Adrenal gland (tissue), 5 donors: Measurements from ENCODE around the gene HEXB.

Source experiments
- POLR2A ChIP-seq, 2 donors: fragments of 450-650 bp; IDR thresholded peaks; one replicate each; pipeline ENCODE4 v1.6.1; 2017; ENCODE audit warnings: antibody characterized with exemption in 2 of 2, mild to moderate bottlenecking in 2 of 2, moderate library complexity in 1 of 2
- TF ChIP-seq, protein P1 (sequence below), 6 experiments: fragments of 450-650 bp in 4 of 6; fragments of 200-600 bp in 2 of 6; sonication (generic) in 1 of 6; IDR thresholded peaks; 1 replicate in 5 of 6; 2 replicates in 1 of 6; pipeline versions ENCODE4 v1.5.1 to v1.8.0; 2016 to 2021; ENCODE audit warnings: antibody characterized with exemption in 6 of 6, mild to moderate bottlenecking in 2 of 6, moderate library complexity in 1 of 6
- donor health status: DM: no; HTN: no; CAD: no.

DNA sequence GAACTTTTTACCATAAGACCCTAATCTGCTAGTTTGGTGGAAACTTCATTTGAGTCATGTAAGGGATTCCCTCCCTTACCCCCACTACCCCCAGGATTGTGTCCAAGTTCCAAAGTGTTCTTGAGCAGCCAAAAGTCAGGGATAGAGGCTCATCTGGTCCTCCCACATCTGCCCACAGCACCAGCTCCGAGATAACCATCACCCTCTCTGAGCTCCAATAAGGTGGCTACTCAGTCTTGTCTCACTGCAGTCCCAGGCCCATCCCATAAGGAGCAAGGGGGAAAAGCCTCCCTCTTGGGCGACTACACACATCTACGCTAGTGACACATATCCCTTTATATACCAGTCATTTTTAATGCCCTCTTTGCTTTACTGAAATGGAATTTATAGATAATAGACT is 32.5 kb upstream of the HEXB start:
- TF ChIP-seq, protein P1, sequence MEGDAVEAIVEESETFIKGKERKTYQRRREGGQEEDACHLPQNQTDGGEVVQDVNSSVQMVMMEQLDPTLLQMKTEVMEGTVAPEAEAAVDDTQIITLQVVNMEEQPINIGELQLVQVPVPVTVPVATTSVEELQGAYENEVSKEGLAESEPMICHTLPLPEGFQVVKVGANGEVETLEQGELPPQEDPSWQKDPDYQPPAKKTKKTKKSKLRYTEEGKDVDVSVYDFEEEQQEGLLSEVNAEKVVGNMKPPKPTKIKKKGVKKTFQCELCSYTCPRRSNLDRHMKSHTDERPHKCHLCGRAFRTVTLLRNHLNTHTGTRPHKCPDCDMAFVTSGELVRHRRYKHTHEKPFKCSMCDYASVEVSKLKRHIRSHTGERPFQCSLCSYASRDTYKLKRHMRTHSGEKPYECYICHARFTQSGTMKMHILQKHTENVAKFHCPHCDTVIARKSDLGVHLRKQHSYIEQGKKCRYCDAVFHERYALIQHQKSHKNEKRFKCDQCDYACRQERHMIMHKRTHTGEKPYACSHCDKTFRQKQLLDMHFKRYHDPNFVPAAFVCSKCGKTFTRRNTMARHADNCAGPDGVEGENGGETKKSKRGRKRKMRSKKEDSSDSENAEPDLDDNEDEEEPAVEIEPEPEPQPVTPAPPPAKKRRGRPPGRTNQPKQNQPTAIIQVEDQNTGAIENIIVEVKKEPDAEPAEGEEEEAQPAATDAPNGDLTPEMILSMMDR (IDR thresholded peaks at IDR 0.05) = no peak
- no peak for TF ChIP-seq POLR2A (IDR thresholded peaks at IDR 0.05)
